Measurements from ENCODE around the gene ZNF581.

The ZNF581 gene, protein sequence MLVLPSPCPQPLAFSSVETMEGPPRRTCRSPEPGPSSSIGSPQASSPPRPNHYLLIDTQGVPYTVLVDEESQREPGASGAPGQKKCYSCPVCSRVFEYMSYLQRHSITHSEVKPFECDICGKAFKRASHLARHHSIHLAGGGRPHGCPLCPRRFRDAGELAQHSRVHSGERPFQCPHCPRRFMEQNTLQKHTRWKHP

DNA sequence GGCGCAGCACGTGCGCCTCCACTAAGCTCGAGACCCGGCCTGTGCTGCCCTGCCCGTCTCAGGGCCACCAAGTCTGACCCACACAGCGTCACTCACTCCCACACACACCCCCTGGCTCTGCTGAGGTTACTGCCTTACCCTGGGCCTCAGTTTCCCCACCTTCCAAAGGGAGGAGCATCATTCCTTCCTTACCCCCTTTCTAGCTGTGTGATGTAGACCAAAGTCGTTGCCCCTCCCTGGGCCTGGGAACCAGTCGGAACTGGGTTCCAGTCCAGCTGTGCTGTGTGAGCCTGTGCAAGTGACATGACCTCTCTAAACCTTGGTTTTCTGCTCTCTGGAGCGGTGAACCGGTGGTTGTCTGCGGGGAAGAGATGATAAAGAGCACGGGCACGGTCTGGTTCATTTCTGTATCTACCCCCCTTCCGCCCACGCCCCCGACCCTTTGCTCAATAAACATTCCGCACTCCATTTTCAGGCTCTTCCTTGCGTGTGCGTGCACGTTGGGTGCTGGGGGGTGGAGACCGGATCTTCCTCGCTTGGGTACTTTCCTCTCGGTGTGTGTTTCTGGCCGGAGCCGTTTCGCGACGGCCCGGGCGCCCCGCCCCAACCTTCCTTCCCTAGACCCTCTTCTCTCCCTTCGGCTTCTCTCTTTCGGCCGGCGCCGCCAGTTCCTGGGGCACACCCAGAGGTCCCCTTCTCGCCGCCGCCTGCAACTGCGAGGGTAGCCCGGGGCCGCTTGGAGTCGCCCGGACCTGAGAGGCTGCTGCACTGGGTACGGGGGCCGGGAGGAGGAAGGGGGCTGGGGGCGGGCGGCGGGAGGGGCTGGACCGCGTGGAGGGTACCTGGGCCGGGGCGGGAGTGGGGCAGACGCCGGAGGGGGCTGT, at the start of gene ZNF581:
ZNF581 (plus strand) TSS at position 647 of the 884 bp plus-strand sequence. CDS start 923 bp downstream, outside the sequence.
- DNase-seq: peak; percentile 89
- in situ Hi-C loops (cut with MboI; ENCODE audit: low pct_unique_long_range_greater_than_20kb, low sequenced_read_pairs): no loop called here

DNA sequence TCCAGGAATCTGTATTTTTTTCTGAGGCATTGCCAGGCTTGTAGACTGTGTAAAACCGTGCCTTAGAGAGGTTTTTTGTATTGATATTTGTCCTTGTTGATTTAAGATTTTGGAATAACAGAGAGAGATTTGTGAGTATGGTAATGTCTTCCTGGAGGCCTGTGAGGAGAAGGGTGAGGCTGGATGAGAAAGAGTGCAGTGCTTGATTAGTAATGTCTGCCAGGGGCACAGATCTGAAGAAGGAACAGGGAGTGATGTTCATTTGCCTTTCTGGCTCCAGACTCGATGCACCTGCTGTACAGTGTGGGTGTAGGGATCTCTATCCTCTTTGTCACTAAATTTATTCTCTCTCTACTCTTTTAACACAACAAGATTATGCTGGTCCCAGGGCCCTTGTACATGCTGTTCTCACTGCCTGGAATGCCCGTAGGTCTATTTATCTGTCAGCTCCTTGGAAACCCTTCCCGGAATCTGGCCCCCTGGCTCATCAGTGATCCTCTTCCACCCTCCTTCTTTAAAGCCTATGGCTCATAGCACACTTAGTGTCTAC, 48.4 kb upstream of the ZNF581 start:
- in situ Hi-C loops (cut with MboI; ENCODE audit: low pct_unique_long_range_greater_than_20kb, low sequenced_read_pairs): no loop called here
- DNase-seq: no peak

DNA sequence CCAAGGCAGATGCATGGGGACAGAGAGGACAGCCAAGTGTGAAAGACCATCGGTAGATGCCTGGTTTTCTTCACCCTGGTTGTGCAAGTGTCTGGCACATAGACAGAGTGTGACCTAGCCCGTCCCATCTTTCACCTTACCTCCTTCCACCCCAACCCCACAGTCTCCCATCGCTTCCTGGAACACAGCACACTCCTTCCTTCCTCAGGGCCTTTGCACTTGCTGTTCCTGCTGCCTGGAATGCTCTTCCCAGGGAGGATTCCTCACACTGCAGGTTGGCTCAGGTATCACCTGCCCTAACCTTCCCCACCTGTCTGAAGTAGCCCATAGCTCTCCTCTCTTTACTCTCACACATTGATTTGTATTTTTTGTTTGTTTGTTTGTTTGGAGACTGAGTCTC, 47.1 kb upstream of the ZNF581 start:
- no peak for DNase-seq
- in situ Hi-C loops (cut with MboI; ENCODE audit: low pct_unique_long_range_greater_than_20kb, low sequenced_read_pairs): no loop called here

DNA sequence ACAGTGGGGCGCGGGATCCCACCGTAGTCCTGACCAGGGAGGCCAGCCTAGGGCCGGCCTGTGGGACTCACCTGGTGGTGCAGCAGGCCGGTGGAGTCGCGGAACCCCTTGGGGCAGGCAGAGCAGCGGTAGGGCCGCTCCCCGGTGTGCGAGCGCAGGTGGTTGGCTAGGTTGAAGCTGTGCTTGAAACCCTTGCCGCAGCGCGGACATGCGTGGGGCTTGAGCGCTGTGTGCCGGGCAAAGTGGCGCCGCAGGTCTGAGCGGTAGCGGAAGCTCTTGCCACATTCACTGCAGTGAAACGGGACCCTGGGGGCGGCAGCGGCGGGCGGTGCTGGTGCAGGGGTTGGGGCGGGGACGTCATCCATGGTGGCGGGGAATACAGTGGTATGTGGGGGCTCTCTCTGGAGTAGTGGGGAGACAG, 45.9 kb upstream of the ZNF581 start:
- DNase-seq: no peak
- in situ Hi-C loops (cut with MboI; ENCODE audit: low pct_unique_long_range_greater_than_20kb, low sequenced_read_pairs): no loop called here

DNA sequence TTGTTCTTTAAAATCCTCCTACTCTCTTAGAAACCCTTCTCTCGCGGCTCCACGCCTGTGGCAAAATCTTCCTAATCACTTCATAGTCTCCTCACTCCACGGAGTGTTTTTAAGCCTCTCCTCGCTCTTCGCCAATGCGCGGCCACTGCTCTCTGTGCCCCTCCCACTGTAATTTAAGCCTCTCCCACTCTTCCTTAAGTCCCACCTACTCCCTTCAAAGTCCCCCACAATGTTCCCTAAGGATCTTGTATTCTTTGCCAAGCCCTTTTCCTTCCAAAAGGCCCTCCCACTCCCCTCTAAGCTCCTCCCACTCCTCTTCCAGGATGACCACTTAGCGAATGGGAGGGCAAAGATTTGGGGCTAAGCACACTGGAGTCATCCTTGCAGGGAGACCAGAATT, 45.4 kb upstream of the ZNF581 start:
- DNase-seq: no peak
- in situ Hi-C loops (cut with MboI; ENCODE audit: low pct_unique_long_range_greater_than_20kb, low sequenced_read_pairs): no loop called here

DNA sequence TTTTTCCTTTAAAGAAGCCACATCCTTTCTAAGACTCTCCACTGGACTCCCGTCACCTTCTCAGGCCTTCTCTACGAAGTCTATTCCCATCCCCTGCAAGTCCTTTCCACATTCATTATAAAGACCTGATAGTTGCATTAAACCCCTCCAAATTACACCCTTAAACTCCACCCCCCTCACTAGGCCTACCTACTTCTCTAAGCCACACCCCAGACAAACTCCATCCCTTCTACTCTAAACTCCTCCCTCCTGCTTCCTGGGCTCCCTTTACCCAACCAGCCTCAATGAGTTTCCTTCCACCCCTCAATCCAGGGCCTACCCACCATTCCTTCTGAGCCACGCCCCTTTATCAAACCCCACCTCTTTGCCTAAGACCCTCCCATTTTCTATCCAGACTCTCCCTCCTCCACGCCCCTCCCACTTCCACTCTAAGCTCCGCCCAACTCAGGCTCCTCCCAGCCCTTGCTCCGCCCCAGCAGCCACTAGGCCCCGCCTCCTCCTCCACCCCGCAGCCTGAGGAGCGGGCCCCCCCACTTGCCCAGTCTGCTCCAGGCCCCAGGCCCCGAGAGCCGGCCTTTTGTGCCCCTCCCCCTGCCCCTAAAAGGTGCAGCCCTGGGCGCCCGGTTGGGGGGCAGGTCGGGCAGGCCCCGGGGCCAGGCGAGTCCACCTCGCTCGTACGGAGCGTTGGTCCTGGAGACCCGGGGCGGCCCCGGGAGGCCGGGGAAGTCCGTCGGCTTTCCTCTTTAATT, 44.6 kb upstream of the ZNF581 start:
- peak; percentile 96 for DNase-seq
- in situ Hi-C loops (cut with MboI; ENCODE audit: low pct_unique_long_range_greater_than_20kb, low sequenced_read_pairs): no loop called here

DNA sequence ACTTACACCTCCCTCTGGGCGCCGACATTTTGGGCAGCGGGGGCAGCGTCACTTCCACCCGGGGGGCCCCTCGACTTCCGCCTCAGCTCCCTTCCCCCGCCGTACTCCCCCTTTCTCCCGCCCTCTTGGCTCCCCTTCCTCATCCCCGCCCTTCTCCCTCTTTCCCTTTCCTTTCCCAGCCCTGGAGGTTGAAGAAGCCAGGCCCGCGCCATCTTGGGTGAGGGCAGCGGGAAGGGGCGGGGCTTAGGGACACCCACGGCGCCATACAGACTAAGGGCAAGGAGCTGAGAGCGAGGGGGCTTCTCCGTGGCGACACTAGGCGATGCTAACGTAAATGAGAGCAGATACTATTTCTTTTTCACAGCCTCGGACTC, 44.0 kb upstream of the ZNF581 start, which contains the start of gene FIZ1:
FIZ1 (minus strand) TSS at position 50 of the 374 bp plus-strand sequence. CDS start 1,652 bp downstream, outside the sequence.
- DNase-seq: peak; percentile 100
- in situ Hi-C loops (cut with MboI; ENCODE audit: low pct_unique_long_range_greater_than_20kb, low sequenced_read_pairs): no loop called here

DNA sequence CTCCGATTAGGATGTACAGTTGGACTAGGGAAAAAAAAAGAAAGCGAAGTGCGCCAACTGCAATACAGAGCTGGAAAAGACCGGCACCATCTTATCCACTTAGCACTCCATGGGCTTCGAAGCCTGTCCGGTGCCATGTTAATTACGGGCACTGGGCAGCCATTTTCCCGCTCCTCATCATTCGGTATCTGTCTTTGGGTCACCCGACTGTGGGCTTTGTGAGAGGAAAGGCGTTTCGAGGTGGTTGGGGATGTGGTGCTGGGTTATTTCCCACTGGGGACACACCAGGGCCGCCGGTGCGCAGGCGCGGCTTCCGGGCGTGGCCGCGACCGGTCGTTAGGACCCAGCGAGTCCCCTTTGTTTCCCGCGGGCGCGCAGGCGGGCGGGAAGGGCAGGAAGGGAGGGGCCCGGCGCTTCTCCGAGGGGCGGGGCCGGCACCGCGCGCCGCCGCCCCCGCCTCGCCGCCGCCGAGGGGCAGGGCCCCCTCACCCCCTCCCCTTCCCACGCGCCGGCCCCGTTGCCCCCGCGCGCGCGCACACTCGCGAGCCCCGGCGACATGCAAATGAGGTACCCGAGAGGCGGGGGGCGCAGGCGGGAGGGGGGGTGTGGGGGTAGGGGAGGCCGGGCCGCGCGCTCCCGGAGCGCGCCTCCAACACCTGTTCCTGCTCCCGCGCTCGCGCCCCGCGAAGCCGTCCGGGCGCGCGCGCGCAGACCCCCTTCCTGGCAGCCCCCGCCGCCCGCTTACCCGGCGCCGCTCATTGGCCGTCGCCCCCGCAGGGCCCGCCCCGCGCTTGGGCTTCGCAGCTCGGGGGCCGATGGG, 43.4 kb upstream of the ZNF581 start, which contains the start of gene ZNF524:
ZNF524 (plus strand) TSS at position 447 of the 820 bp plus-strand sequence. CDS start 1,825 bp downstream, outside the sequence.
- DNase-seq: peak; percentile 61
- in situ Hi-C loops (cut with MboI; ENCODE audit: low pct_unique_long_range_greater_than_20kb, low sequenced_read_pairs): no loop called here

DNA sequence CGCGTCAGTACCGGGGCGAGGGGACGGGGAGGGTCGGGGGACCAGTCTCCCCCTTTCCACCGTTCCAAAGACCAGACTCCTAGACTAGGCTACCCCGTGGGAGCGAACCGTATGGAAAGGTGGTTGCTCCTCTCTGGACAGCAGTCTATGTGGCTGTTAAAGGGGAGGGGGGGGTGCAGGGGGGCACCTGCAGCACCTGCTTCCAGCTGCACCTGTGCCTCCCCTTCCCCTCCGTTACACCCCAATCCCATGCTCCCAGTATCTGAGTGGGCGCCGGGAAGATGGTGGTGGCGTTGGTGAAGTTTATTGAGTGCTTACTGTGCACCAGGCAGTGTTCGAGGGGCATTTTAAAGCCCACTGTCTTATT, 42.8 kb upstream of the ZNF581 start:
- in situ Hi-C loops (cut with MboI; ENCODE audit: low pct_unique_long_range_greater_than_20kb, low sequenced_read_pairs): no loop called here
- DNase-seq: no peak

DNA sequence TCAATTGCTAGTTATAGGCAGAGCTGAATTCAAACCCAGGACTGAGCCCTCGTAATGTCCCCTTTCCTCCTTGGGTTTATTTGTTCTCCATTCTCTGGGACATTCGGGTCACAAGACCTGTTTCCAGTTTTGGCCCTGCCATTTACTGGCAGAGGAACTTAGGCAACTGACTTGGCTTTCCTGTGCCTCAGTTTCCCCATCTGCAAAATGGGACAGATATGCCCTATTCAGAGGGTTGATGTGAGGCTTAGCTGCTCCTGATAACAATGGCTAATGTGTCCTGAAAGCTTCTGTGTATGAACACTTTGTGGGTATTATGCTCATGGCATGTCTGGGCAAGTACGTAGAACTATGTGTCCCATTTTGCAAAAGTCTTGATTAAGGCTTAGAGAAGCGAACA, 42.4 kb upstream of the ZNF581 start:
- in situ Hi-C loops (cut with MboI; ENCODE audit: low pct_unique_long_range_greater_than_20kb, low sequenced_read_pairs): no loop called here
- no peak for DNase-seq

DNA sequence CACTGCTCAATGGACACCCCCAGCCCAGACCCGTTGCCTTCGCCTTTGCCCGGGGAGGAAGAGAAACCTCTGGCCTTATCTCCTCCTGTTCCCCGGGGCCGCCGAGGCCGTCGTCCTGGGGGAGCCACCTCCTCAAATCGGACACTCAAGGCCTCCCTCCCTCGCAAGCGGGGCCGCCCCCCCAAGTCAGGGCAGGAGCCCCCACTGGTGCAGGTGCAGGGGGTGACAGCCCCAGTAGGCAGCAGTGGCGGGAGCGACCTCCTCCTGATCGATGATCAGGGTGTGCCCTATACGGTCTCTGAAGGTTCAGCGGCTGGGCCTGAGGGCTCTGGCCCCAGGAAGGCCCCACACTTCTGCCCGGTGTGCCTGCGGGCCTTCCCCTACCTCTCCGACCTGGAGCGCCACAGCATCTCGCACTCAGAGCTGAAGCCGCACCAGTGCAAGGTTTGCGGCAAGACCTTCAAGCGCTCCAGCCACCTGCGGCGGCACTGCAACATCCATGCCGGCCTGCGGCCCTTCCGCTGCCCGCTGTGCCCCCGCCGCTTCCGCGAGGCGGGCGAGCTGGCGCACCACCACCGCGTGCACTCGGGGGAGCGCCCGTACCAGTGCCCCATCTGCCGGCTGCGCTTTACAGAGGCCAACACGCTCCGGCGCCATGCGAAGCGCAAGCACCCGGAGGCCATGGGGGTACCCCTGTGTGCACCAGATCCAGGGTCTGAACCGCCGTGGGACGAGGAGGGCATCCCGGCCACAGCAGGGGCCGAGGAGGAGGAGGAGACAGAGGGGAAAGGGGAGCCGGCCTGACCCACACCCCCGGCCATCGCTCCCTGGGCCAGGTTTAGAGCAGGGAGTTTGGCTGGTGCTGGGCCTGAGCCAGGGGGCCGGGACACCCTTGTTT, 41.1 kb upstream of the ZNF581 start:
- in situ Hi-C loops (cut with MboI; ENCODE audit: low pct_unique_long_range_greater_than_20kb, low sequenced_read_pairs): no loop called here
- DNase-seq: no peak

DNA sequence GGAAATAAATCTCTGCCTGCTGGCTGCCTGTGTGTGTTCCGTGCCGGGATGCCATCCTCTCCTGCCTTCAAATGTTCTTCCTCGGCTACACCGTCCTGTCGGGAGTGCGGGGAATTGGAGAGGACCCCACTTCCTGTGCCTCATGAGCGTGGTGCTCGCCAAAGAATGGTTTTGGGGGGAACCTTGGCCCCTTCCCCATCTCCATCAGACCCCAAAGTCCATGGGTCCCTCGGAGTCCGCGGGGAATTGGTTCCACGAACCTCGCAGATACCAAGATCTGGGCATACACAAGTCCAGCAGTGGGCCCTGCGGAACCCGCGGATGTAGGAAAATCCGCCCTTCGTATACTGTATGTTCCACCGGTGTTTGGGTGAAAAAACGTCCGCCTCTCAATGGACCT, 40.3 kb upstream of the ZNF581 start:
- DNase-seq: no peak
- in situ Hi-C loops (cut with MboI; ENCODE audit: low pct_unique_long_range_greater_than_20kb, low sequenced_read_pairs): no loop called here

DNA sequence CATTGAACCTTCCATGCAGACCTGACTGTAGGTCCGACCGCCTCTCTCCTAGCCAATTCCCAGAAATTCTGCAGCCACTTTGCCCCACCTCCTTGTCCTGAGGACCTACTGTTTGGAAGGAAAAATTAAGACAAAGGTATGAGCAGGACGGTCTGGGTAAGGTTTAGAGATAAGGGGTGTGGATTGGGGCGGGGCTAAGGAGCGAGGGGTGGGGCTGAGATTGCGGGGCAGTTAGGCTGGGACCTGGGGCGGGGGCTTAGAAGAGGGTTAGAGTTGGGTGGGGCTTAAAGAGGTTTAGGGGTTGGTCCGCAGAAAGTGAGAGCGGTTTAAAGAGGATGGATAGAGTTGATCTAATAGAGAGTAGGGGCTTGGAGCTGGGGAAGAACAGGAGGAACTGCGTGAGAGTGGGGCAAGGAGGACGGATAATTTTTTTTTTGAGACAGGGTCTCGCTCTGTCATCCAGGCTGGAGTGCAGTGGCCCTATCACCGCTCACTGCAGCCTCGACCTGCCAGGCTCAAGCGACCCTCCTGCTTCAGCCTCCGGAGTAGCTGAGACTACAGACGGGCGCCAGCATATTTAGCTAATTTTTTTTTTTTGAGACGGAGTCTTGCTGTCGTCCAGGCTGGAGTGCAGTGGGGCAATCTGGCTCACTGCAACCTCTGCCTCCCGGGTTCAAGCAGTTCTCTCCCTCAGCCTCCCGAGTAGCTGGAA, 39.7 kb upstream of the ZNF581 start:
- DNase-seq: no peak
- in situ Hi-C loops (cut with MboI; ENCODE audit: low pct_unique_long_range_greater_than_20kb, low sequenced_read_pairs): no loop called here

DNA sequence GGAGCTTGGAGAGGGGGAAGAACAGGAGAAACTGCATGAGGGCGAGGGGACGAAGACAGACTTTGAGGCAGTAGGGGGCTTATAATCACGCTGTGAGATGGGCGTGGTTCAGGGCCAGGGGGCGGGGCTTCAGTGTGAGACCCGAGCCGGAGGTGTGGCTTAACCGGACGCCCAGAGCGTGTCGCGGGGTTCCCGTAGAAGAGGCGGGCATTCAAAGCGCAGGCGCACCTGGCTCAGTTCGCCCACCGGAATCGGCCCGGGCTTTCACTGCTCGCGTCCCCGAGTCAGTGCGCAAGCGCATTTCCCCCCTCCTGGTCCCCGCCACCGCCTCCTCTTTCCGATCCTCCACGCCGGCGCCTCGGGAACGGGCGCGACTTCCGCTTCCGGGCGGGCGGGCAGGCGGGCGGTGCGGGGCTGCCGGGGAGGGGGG, 38.2 kb upstream of the ZNF581 start:
- in situ Hi-C loops (cut with MboI; ENCODE audit: low pct_unique_long_range_greater_than_20kb, low sequenced_read_pairs): no loop called here
- peak; percentile 96 for DNase-seq

DNA sequence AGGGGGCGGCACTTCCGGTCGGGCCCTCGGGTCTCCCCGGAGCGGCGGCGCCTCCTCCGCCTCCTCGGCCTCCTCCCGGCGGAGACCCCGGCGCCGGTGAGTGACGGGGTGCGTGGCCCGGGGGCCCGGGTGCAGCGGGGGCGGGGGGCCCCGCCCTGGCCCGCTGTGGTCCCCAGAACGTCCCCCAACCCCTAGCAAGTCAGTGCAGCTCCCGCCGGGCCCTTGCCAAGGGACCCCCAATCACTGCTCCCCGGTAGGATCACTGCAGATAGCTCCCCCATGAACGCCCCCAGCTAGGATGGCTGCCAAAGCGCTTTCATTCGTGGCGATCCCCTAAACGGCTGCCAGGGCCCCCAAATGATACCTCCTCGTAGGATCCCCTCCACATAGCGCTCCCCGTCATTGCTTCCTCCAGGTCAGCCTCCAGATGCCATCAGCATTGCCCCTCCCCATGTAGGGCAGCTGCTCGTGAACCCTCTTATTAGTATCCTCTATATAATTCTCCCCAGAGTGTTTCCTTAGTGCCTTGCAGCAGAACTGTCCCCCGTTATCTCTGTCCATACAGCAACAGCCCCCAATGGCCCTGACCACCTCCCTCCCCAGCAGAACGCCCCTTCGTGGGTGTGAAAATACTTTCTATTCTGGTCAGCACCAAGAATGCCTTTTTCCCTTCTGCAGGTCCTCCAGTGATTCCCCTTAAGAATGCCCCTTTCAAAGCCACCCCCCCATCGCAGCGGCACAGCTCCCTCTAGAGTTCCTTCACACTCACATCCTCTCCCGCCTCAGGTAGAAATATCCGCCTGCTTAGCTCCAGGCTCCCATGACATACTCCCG, 37.6 kb upstream of the ZNF581 start, which contains the start of gene ZNF865:
ZNF865 (plus strand) TSS at position 11 of the 834 bp plus-strand sequence. CDS start 7,972 bp downstream, outside the sequence.
- peak; percentile 86 for DNase-seq
- in situ Hi-C loops (cut with MboI; ENCODE audit: low pct_unique_long_range_greater_than_20kb, low sequenced_read_pairs): no loop called here

DNA sequence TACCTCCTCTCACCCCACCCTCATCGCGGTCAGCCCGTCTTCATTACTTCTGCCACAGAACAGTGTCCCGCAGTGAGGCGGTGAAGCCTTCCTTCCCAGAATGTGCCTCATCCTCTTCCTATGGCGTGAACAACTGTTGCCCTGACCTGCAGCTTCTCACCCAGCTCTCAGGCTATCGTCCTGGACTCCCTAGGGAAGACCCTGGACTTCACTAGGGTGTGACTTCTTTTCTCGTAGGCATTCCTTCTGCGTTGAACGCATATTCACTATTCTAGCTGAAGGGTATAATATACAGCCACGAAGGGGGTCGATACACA, 37.0 kb upstream of the ZNF581 start:
- no peak for DNase-seq
- in situ Hi-C loops (cut with MboI; ENCODE audit: low pct_unique_long_range_greater_than_20kb, low sequenced_read_pairs): no loop called here

Data from KBM-7 (cell line).